CD4-positive, alpha-beta T cell (primary cell): ENCODE measurements around the gene RPL13A. TPM values are rescaled to one million over a fixed set of nuclear protein-coding genes. Genes with fewer than 3 reads are reported as not detected.
A peak's percentile ranks its signal among the peaks of the same experiment; 100 is the strongest.

Experiments used
- ATAC-seq: fragments of 200-7000 bp; cut with Tn5 transposase; one replicate; pipeline ENCODE4 v1.10.0; 2022; ENCODE audit warnings: mild to moderate bottlenecking; ENCODE audit not compliant: poor library complexity
- CTCF ChIA-PET: fragments of 350-600 bp; sonication (Branson Sonifier 250); formaldehyde crosslinking; loops from one replicate; lab custom pipeline; 2021; ENCODE audit warnings: antibody characterized with exemption, inconsistent platforms; lab: Charles Lee
- POLR2A ChIA-PET: fragments of 350-600 bp; sonication (Branson Sonifier 250); formaldehyde crosslinking; loops from one replicate; lab custom pipeline; 2021; ENCODE audit warnings: antibody characterized with exemption, inconsistent platforms; lab: Charles Lee
- DNase-seq, 14 experiments: peaks; one replicate each; pipeline ENCODE4 v3.0.0-alpha.2; 2013 to 2020; ENCODE audit warnings: mixed read lengths in 2 of 14
- H3K27ac ChIP-seq, 2 donors: one replicate each; pipeline versions ENCODE4 v1.5.1 to v1.7.0; 2013; ENCODE audit warnings: low read length in 2 of 2, low read depth in 1 of 2, mild to moderate bottlenecking in 1 of 2
- H3K27me3 ChIP-seq, 2 experiments: 1 replicate in 1 of 2; 2 replicates in 1 of 2; pipeline versions ENCODE4 v1.6.1 to v1.7.0; 2013; ENCODE audit warnings: low read length in 2 of 2, control low read depth in 1 of 2, mild to moderate bottlenecking in 1 of 2, moderate library complexity in 1 of 2; ENCODE audit not compliant: insufficient read depth in 2 of 2, control insufficient read depth in 1 of 2
- H3K36me3 ChIP-seq: one replicate; pipeline ENCODE4 v1.6.1; 2013; ENCODE audit warnings: low read length, control low read depth; ENCODE audit not compliant: insufficient read depth
- H3K4me1 ChIP-seq: one replicate; pipeline ENCODE4 v1.6.1; 2013; ENCODE audit warnings: low read length, control low read depth; ENCODE audit not compliant: insufficient read depth
- H3K4me3 ChIP-seq: one replicate; pipeline ENCODE4 v1.5.1; 2013; ENCODE audit warnings: mild to moderate bottlenecking, low read length, moderate library complexity
- H3K9me3 ChIP-seq, 2 experiments: 1 replicate in 1 of 2; 2 replicates in 1 of 2; pipeline versions ENCODE4 v1.6.1 to v1.7.0; 2013; ENCODE audit warnings: low read length in 2 of 2, mild to moderate bottlenecking in 2 of 2, control low read depth in 1 of 2, moderate library complexity in 1 of 2; ENCODE audit not compliant: control insufficient read depth in 1 of 2, insufficient read depth in 1 of 2
- H3K27ac Mint-ChIP-seq: one replicate; pipeline ENCODE4 v1.8.0; 2020; ENCODE audit warnings: mixed read lengths
- H3K27me3 Mint-ChIP-seq: one replicate; pipeline ENCODE4 v1.8.0; 2021; ENCODE audit warnings: mixed read lengths
- H3K36me3 Mint-ChIP-seq: one replicate; pipeline ENCODE4 v1.8.0; 2021; ENCODE audit warnings: low read depth, mixed read lengths
- H3K4me1 Mint-ChIP-seq: one replicate; pipeline ENCODE4 v1.8.0; 2021; ENCODE audit warnings: low read depth, mixed read lengths
- H3K4me3 Mint-ChIP-seq: one replicate; pipeline ENCODE4 v1.8.0; 2020; ENCODE audit warnings: mild to moderate bottlenecking, mixed read lengths
- H3K9me3 Mint-ChIP-seq: one replicate; pipeline ENCODE4 v1.8.0; 2020; ENCODE audit warnings: mixed read lengths
- intact Hi-C, 2 experiments: fragments of 100-400 bp; cut with DNase I in 1 of 2; cut with micrococcal nuclease in 1 of 2; formaldehyde crosslinking; loops; one replicate each; pipeline versions ENCODE4 v1.15.1 to v1.9.0; 2023 to 2025; cut with DNase I, micrococcal nuclease
- total RNA-seq, 174 experiments: library from RNA in 2 of 174; stranded (reverse) in 2 of 174; gene quantifications; one replicate each; pipeline ENCODE4 v1.2.3 and lab custom pipeline; 2021 to 2026
- TF ChIP-seq, protein P1 (sequence below): fragments of 200-600 bp; IDR thresholded peaks from one replicate; pipeline ENCODE4 v1.8.0; 2022; ENCODE audit warnings: antibody characterized with exemption, mild to moderate bottlenecking

The RPL13A gene
- total RNA-seq, 2 experiments from 2014 or later = 5,328 to 5,481 TPM

- intact Hi-C loops = loop anchor here in 1 of 2 experiments (10.0 kb wide), 1 partner anchor 322 kb away; the partner anchor contains the start of genes FUZ and MED25
- H3K9me3 Mint-ChIP-seq = no peaks in the 10 kb centered on the region
- H3K36me3 ChIP-seq = peaks cover 58% of the 10 kb centered on the region
- H3K27me3 ChIP-seq = no peaks in the 10 kb centered on the region
- DNase-seq (peak in 2 of 14 experiments; percentile 35 to 48), ATAC-seq (no peak)
- H3K27me3 Mint-ChIP-seq = no peaks in the 10 kb centered on the region
- peak overlapping the region; percentile 73 for H3K4me3 Mint-ChIP-seq
- H3K4me1 ChIP-seq = peaks cover 81% of the 10 kb centered on the region
- peaks cover 78% of the 10 kb centered on the region for H3K36me3 Mint-ChIP-seq
- ChIA-PET POLR2A (interaction anchor here (0.8 to 2.5 kb wide), 9 partner anchors 7 to 184 kb away, joined by 3 to 14 read pairs (median 3); partner anchors contain the start of genes ALDH16A1 and PRMT1), CTCF (interaction anchor here (1.0 to 2.2 kb wide), 2 partner anchors 10 to 19 kb away, joined by 4 to 8 read pairs; partner anchors contain the start of gene FLT3LG)
- TF ChIP-seq, protein P1, sequence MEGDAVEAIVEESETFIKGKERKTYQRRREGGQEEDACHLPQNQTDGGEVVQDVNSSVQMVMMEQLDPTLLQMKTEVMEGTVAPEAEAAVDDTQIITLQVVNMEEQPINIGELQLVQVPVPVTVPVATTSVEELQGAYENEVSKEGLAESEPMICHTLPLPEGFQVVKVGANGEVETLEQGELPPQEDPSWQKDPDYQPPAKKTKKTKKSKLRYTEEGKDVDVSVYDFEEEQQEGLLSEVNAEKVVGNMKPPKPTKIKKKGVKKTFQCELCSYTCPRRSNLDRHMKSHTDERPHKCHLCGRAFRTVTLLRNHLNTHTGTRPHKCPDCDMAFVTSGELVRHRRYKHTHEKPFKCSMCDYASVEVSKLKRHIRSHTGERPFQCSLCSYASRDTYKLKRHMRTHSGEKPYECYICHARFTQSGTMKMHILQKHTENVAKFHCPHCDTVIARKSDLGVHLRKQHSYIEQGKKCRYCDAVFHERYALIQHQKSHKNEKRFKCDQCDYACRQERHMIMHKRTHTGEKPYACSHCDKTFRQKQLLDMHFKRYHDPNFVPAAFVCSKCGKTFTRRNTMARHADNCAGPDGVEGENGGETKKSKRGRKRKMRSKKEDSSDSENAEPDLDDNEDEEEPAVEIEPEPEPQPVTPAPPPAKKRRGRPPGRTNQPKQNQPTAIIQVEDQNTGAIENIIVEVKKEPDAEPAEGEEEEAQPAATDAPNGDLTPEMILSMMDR = no peak
- peak overlapping the region in 1 of 2 donors; percentile 30 for H3K27ac ChIP-seq
- peaks cover 70% of the 10 kb centered on the region for H3K4me1 Mint-ChIP-seq
- H3K27ac Mint-ChIP-seq = peak overlapping the region; percentile 85
- H3K4me3 ChIP-seq = no peak overlapping the region
- H3K9me3 ChIP-seq = peaks cover 0 to 10% of the 10 kb centered on the region in 2 experiments
Observed at GRCh38 chr19:49492573-49493405, 5.4 kb downstream of the RPL13A start.

DNA sequence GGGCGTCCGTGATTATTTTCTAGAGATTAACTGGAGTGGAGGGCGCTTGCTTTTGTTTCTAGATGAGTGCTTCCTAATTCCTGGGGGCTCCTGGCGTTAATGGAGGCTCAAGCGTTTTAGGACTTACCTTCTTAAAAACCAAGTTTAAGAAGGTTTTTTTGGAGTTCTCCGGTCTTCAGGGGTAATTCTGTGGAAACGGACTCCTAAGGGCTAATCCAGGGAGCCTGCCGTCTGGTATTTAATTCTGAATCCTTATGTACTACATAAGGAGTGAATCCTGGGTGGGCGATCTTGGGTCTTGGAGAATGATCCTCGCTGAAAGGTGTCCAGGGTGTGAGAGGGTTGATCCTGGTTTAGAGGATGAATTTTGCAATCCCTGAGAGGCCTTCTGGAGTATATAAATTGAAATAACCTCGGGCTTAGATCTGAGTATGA, 9.2 kb downstream of the RPL13A start:
- ATAC-seq (no peak), DNase-seq (no peak)
- Histone ChIP-seq H3K27ac (peak overlapping the region; percentile 94 to 96), H3K9me3 (peaks cover 0 to 9% of the 10 kb centered on the region in 2 experiments), H3K4me1 (peaks cover 71% of the 10 kb centered on the region), H3K36me3 (peaks cover 49% of the 10 kb centered on the region), H3K27me3 (no peaks in the 10 kb centered on the region), H3K4me3 (peak overlapping the region; percentile 99)
- Mint-ChIP-seq H3K27me3 (no peaks in the 10 kb centered on the region), H3K9me3 (no peaks in the 10 kb centered on the region), H3K27ac (peak overlapping the region; percentile 98), H3K36me3 (peaks cover 74% of the 10 kb centered on the region), H3K4me1 (peaks cover 70% of the 10 kb centered on the region), H3K4me3 (peak overlapping the region; percentile 99)
- TF ChIP-seq, protein P1 = no peak
- intact Hi-C loops = loop anchor here (1.0 to 10.0 kb wide), 6 partner anchors 9 to 318 kb away; partner anchors contain the start of genes ALDH16A1 (in 2 of the 2), FLT3LG (in 1 of the 2), FUZ (in 1 of the 2) and MED25 (in 1 of the 2)
- ChIA-PET CTCF (interaction anchor here (1.1 to 1.9 kb wide), 4 partner anchors 20 to 74 kb away, joined by 3 to 6 read pairs (median 4); no protein-coding TSS in a partner anchor), POLR2A (interaction anchor here (1.2 to 5.2 kb wide), 24 partner anchors 9 to 380 kb away, joined by 4 to 52 read pairs (median 10); partner anchors contain the start of genes AKT1S1, ALDH16A1, FCGRT and FUZ)
